BJ (cell line): ENCODE measurements around the gene SMAD1. TPM values are rescaled to one million over a fixed set of nuclear protein-coding genes. Genes with fewer than 3 reads are reported as not detected.

Experiments used
- CTCF ChIA-PET: fragments of 350-600 bp; formaldehyde crosslinking; extraction: SDS; loops from one replicate; lab custom pipeline; 2021; ENCODE audit warnings: antibody characterized with exemption, inconsistent platforms; lab: Yijun Ruan, JAX
- POLR2A ChIA-PET: fragments of 300-600 bp; sonication (Branson Sonifier 250); formaldehyde crosslinking; extraction: SDS; loops from one replicate; lab custom pipeline; 2021; ENCODE audit warnings: antibody characterized with exemption; lab: Charles Lee
- DNase-seq: peaks from one replicate; pipeline ENCODE4 v3.0.0-alpha.2; 2011; ENCODE audit warnings: low read depth
- H3K27me3 ChIP-seq: 2 replicates; pipeline ENCODE4 v1.6.0; 2011; ENCODE audit warnings: low read length; ENCODE audit not compliant: control insufficient read depth, insufficient read depth
- H3K36me3 ChIP-seq: 2 replicates; pipeline ENCODE4 v1.5.1; 2011; ENCODE audit warnings: low read length; ENCODE audit not compliant: control insufficient read depth, insufficient read depth
- H3K4me3 ChIP-seq: 2 replicates; pipeline ENCODE4 v1.5.1; 2011; ENCODE audit warnings: low read depth, mild to moderate bottlenecking, control low read depth, low read length
- polyA plus RNA-seq: library from polyadenylated mRNA; depleted of rRNA; stranded (reverse); fragments of >200 nt; gene quantifications from 2 replicates; pipeline ENCODE4 v1.2.3, GENCODE V29; 2011
- TF ChIP-seq, protein P1 (sequence below): IDR thresholded peaks from 2 replicates; pipeline ENCODE4 v1.5.1; 2011; ENCODE audit warnings: low read depth, mild to moderate bottlenecking, control low read depth, inconsistent platforms, low read length, moderate library complexity; ENCODE audit not compliant: insufficient read depth

Gene SMAD1
- polyA plus RNA-seq, 1 experiment = 26.1 TPM

- Histone ChIP-seq H3K4me3 (no peak overlapping the region), H3K36me3 (no peaks in the 10 kb centered on the region), H3K27me3 (no peaks in the 10 kb centered on the region)
- no peak for DNase-seq
- ChIA-PET POLR2A (no interaction called here), CTCF (interaction anchor here (0.7 to 1.1 kb wide), 2 partner anchors 31 to 880 kb away, joined by 3 read pairs; no protein-coding TSS in a partner anchor)
- TF ChIP-seq, protein P1, sequence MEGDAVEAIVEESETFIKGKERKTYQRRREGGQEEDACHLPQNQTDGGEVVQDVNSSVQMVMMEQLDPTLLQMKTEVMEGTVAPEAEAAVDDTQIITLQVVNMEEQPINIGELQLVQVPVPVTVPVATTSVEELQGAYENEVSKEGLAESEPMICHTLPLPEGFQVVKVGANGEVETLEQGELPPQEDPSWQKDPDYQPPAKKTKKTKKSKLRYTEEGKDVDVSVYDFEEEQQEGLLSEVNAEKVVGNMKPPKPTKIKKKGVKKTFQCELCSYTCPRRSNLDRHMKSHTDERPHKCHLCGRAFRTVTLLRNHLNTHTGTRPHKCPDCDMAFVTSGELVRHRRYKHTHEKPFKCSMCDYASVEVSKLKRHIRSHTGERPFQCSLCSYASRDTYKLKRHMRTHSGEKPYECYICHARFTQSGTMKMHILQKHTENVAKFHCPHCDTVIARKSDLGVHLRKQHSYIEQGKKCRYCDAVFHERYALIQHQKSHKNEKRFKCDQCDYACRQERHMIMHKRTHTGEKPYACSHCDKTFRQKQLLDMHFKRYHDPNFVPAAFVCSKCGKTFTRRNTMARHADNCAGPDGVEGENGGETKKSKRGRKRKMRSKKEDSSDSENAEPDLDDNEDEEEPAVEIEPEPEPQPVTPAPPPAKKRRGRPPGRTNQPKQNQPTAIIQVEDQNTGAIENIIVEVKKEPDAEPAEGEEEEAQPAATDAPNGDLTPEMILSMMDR = no peak
Measured at GRCh38 chr4:145523117-145523516, 41.5 kb downstream of the SMAD1 start.

GRCh38 chr4:145524552-145524951 is 42.9 kb downstream of the SMAD1 start:
- POLR2A ChIA-PET = interaction anchor here (0.6 kb wide), 1 partner anchor 17 kb away, joined by 5 read pairs; no protein-coding TSS in a partner anchor
- CTCF ChIA-PET = interaction anchor here (1.1 kb wide), 1 partner anchor 14 kb away, joined by 3 read pairs; no protein-coding TSS in a partner anchor
- H3K4me3 ChIP-seq = no peak overlapping the region

GRCh38 chr4:145525291-145525740 is 43.7 kb downstream of the SMAD1 start:
- no peak overlapping the region for H3K4me3 ChIP-seq
- ChIA-PET POLR2A (interaction anchor here (0.6 kb wide), 1 partner anchor 16 kb away, joined by 5 read pairs; no protein-coding TSS in a partner anchor), CTCF (interaction anchor here (1.1 kb wide), 1 partner anchor 13 kb away, joined by 3 read pairs; no protein-coding TSS in a partner anchor)

More at GRCh38 chr4:145524552-145524951, 42.9 kb downstream of the SMAD1 start:
- no peaks in the 10 kb centered on the region for H3K36me3 ChIP-seq
- DNase-seq = no peak
- H3K27me3 ChIP-seq = no peaks in the 10 kb centered on the region
- TF ChIP-seq, protein P1 = no peak

DNA sequence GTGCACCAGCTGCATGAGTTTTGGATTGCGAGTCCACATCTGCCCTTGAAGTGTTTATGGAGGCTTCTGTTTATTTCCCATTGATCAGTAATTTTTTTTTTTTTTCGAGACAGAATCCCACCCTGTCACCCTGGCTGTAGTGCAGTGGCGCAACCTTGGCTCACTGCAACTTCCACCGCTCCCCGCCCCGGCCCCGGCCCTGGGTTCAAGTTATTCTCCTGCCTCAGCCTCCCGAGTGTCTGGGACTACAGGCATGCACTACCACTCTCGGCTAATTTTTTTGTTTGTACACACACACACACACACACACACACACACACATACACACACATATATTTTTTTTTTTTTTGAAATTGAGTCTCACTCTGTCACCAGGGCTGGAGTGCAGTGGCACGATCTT is 46.1 kb downstream of the SMAD1 start:
- no peak for DNase-seq
- no peaks in the 10 kb centered on the region for H3K27me3 ChIP-seq
- TF ChIP-seq, protein P1 = no peak
- ChIA-PET CTCF (no interaction called here), POLR2A (no interaction called here)
- H3K4me3 ChIP-seq = no peak overlapping the region
- no peaks in the 10 kb centered on the region for H3K36me3 ChIP-seq

More at GRCh38 chr4:145525291-145525740, 43.7 kb downstream of the SMAD1 start:
- H3K27me3 ChIP-seq = no peaks in the 10 kb centered on the region
- TF ChIP-seq, protein P1 = no peak
- no peaks in the 10 kb centered on the region for H3K36me3 ChIP-seq
- no peak for DNase-seq

- CTCF ChIA-PET = no interaction called here
- TF ChIP-seq, protein P1 = no peak
- no peaks in the 10 kb centered on the region for H3K27me3 ChIP-seq
- no peak for DNase-seq
- H3K4me3 ChIP-seq = no peak overlapping the region
- POLR2A ChIA-PET = no interaction called here
- H3K36me3 ChIP-seq = no peaks in the 10 kb centered on the region
Measured at GRCh38 chr4:145528601-145529000, 46.9 kb downstream of the SMAD1 start.
